BLaER1 (cell line): Measurements from ENCODE around the gene ARRB2.
"Not testable (repeated sequence)": the region's sequence is repeated elsewhere in the genome, so short reads cannot be mapped to it uniquely, and the experiment has no call there.

Experiments used
- H3K27ac ChIP-seq: shearing (Covaris generic); formaldehyde crosslinking; 2 replicates; pipeline ENCODE4 v1.8.1; 2022
- H3K27me3 ChIP-seq: shearing (Covaris generic); formaldehyde crosslinking; 2 replicates; pipeline ENCODE4 v1.8.1; 2022
- H3K36me3 ChIP-seq: shearing (Covaris generic); formaldehyde crosslinking; 2 replicates; pipeline ENCODE4 v1.8.1; 2022
- H3K4me1 ChIP-seq: shearing (Covaris generic); formaldehyde crosslinking; 2 replicates; pipeline ENCODE4 v1.8.1; 2022
- H3K4me2 ChIP-seq: shearing (Covaris generic); formaldehyde crosslinking; 2 replicates; pipeline ENCODE4 v1.8.1; 2022
- H3K4me3 ChIP-seq: shearing (Covaris generic); formaldehyde crosslinking; 2 replicates; pipeline ENCODE4 v1.8.1; 2022
- H3K9ac ChIP-seq: shearing (Covaris generic); formaldehyde crosslinking; 2 replicates; pipeline ENCODE4 v1.8.1; 2022
- H3K9me3 ChIP-seq: shearing (Covaris generic); formaldehyde crosslinking; 2 replicates; pipeline ENCODE4 v1.8.1; 2022
- H4K20me1 ChIP-seq: shearing (Covaris generic); formaldehyde crosslinking; 2 replicates; pipeline ENCODE4 v1.8.1; 2022
- Cebpa-rat ChIP-seq: shearing (Covaris generic); IDR thresholded peaks from 2 replicates; pipeline ENCODE4 v1.8.1; 2022

The ARRB2 gene

GRCh38 chr17:4673986-4674684 lies 36.3 kb upstream of the ARRB2 start:
- peaks cover 14% of the 10 kb centered on the region; the same call in 1 of the 2 replicates for H4K20me1 ChIP-seq
- H3K27ac ChIP-seq, result no peak overlapping the region
- H3K27me3 ChIP-seq, result no peaks in the 10 kb centered on the region
- H3K4me3 ChIP-seq, result no peak overlapping the region
- peaks cover 96% of the 10 kb centered on the region for H3K36me3 ChIP-seq
- H3K9me3 ChIP-seq, result no peaks in the 10 kb centered on the region
- no peaks in the 10 kb centered on the region for H3K4me1 ChIP-seq
- H3K4me2 ChIP-seq, result no peak overlapping the region
- no peak overlapping the region for H3K9ac ChIP-seq
- TF ChIP-seq Cebpa-rat, result no peak

GRCh38 chr17:4674685-4674998 lies 35.8 kb upstream of the ARRB2 start:
- Histone ChIP-seq H3K4me2 (no peak overlapping the region), H3K9ac (no peak overlapping the region), H3K27ac (no peak overlapping the region), H3K9me3 (no peaks in the 10 kb centered on the region), H3K27me3 (no peaks in the 10 kb centered on the region), H3K36me3 (peaks cover 98% of the 10 kb centered on the region), H3K4me1 (no peaks in the 10 kb centered on the region), H4K20me1 (peaks cover 19% of the 10 kb centered on the region; the same call in 1 of the 2 replicates), H3K4me3 (no peak overlapping the region)
- no peak for TF ChIP-seq Cebpa-rat

GRCh38 chr17:4675791-4676190 lies 34.6 kb upstream of the ARRB2 start:
- Histone ChIP-seq H3K4me2 (no peak overlapping the region), H3K27me3 (no peaks in the 10 kb centered on the region), H3K4me3 (no peak overlapping the region), H3K36me3 (peaks cover 98% of the 10 kb centered on the region), H3K27ac (no peak overlapping the region), H3K9ac (no peak overlapping the region), H3K9me3 (no peaks in the 10 kb centered on the region), H3K4me1 (no peaks in the 10 kb centered on the region), H4K20me1 (peaks cover 31% of the 10 kb centered on the region; the same call in 1 of the 2 replicates)
- no peak for TF ChIP-seq Cebpa-rat

- H3K9ac ChIP-seq, result peak overlapping the region; percentile 19; the same call in 1 of the 2 replicates
- H3K36me3 ChIP-seq, result peaks cover 98% of the 10 kb centered on the region
- no peaks in the 10 kb centered on the region for H3K27me3 ChIP-seq
- no peaks in the 10 kb centered on the region for H3K4me1 ChIP-seq
- no peak overlapping the region for H3K4me3 ChIP-seq
- no peaks in the 10 kb centered on the region for H3K9me3 ChIP-seq
- peaks cover 31% of the 10 kb centered on the region; the same call in 1 of the 2 replicates for H4K20me1 ChIP-seq
- H3K4me2 ChIP-seq, result no peak overlapping the region
- TF ChIP-seq Cebpa-rat, result no peak
- H3K27ac ChIP-seq, result no peak overlapping the region
Measured at GRCh38 chr17:4676791-4677190, 33.6 kb upstream of the ARRB2 start.

- Histone ChIP-seq H4K20me1 (peaks cover 31% of the 10 kb centered on the region; the same call in 1 of the 2 replicates), H3K4me1 (no peaks in the 10 kb centered on the region), H3K9ac (no peak overlapping the region; the same call in 1 of the 2 replicates), H3K4me2 (no peak overlapping the region), H3K27ac (no peak overlapping the region), H3K9me3 (no peaks in the 10 kb centered on the region), H3K4me3 (no peak overlapping the region), H3K27me3 (no peaks in the 10 kb centered on the region), H3K36me3 (peaks cover 99% of the 10 kb centered on the region)
- TF ChIP-seq Cebpa-rat, result no peak
Measured at GRCh38 chr17:4678448-4679026, 31.9 kb upstream of the ARRB2 start.

- H3K36me3 ChIP-seq, result peaks cover 99% of the 10 kb centered on the region
- H3K4me2 ChIP-seq, result no peak overlapping the region
- TF ChIP-seq Cebpa-rat, result no peak
- no peak overlapping the region for H3K27ac ChIP-seq
- H3K4me1 ChIP-seq, result no peaks in the 10 kb centered on the region
- no peaks in the 10 kb centered on the region for H3K9me3 ChIP-seq
- peaks cover 31% of the 10 kb centered on the region; the same call in 1 of the 2 replicates for H4K20me1 ChIP-seq
- no peak overlapping the region for H3K9ac ChIP-seq
- no peaks in the 10 kb centered on the region for H3K27me3 ChIP-seq
- H3K4me3 ChIP-seq, result no peak overlapping the region
Measured at GRCh38 chr17:4679658-4680057, 30.8 kb upstream of the ARRB2 start.

- H3K27me3 ChIP-seq, H3K27ac ChIP-seq, H3K9ac ChIP-seq, H3K9me3 ChIP-seq, H3K4me2 ChIP-seq, H3K4me3 ChIP-seq, H3K4me1 ChIP-seq: not testable (repeated sequence)
- Histone ChIP-seq H3K36me3 (peaks cover 97% of the 10 kb centered on the region), H4K20me1 (peaks cover 58% of the 10 kb centered on the region; the same call in 1 of the 2 replicates)
Measured at GRCh38 chr17:4683739-4684138, 26.7 kb upstream of the ARRB2 start.

GRCh38 chr17:4689872-4690271 lies 20.6 kb upstream of the ARRB2 start:
- H3K36me3 ChIP-seq, result peaks cover 94% of the 10 kb centered on the region
- not testable (repeated sequence) for H3K4me1 ChIP-seq, H3K9ac ChIP-seq, H3K27me3 ChIP-seq, H3K4me2 ChIP-seq, H3K9me3 ChIP-seq, H3K4me3 ChIP-seq, H3K27ac ChIP-seq
- H4K20me1 ChIP-seq, result peaks cover 96% of the 10 kb centered on the region

GRCh38 chr17:4690745-4691144 lies 19.7 kb upstream of the ARRB2 start:
- H3K36me3 ChIP-seq, result peaks cover 93% of the 10 kb centered on the region
- no peaks in the 10 kb centered on the region for H3K4me1 ChIP-seq
- no peak for TF ChIP-seq Cebpa-rat
- no peak overlapping the region for H3K27ac ChIP-seq
- no peak overlapping the region for H3K4me2 ChIP-seq
- peaks cover 98% of the 10 kb centered on the region for H4K20me1 ChIP-seq
- H3K27me3 ChIP-seq, result no peaks in the 10 kb centered on the region
- no peak overlapping the region for H3K9ac ChIP-seq
- H3K9me3 ChIP-seq, result no peaks in the 10 kb centered on the region
- H3K4me3 ChIP-seq, result no peak overlapping the region

- Histone ChIP-seq H3K9ac (no peak overlapping the region), H4K20me1 (peaks cover 98% of the 10 kb centered on the region), H3K27me3 (no peaks in the 10 kb centered on the region), H3K4me2 (no peak overlapping the region), H3K36me3 (peaks cover 93% of the 10 kb centered on the region), H3K27ac (no peak overlapping the region), H3K4me3 (no peak overlapping the region), H3K4me1 (no peaks in the 10 kb centered on the region), H3K9me3 (no peaks in the 10 kb centered on the region)
- TF ChIP-seq Cebpa-rat, result no peak
Measured at GRCh38 chr17:4691686-4692085, 18.7 kb upstream of the ARRB2 start.

- TF ChIP-seq Cebpa-rat, result no peak
- peaks cover 93% of the 10 kb centered on the region for H3K36me3 ChIP-seq
- no peak overlapping the region for H3K4me2 ChIP-seq
- H3K4me1 ChIP-seq, result no peaks in the 10 kb centered on the region
- H3K27ac ChIP-seq, result no peak overlapping the region
- H3K27me3 ChIP-seq, result no peaks in the 10 kb centered on the region
- no peak overlapping the region for H3K4me3 ChIP-seq
- H4K20me1 ChIP-seq, result peaks cover 98% of the 10 kb centered on the region
- no peaks in the 10 kb centered on the region for H3K9me3 ChIP-seq
- H3K9ac ChIP-seq, result no peak overlapping the region
Measured at GRCh38 chr17:4693416-4693815, 17.0 kb upstream of the ARRB2 start.
